Amniotic epithelial cell (primary cell): ENCODE measurements around the gene TRMT2A.
A peak's percentile ranks its signal among the peaks of the same experiment; 100 is the strongest.

Experiments
- DNase-seq: peaks from one replicate; pipeline ENCODE4 v3.0.0-alpha.2; 2010; ENCODE audit warnings: low read depth

The TRMT2A gene

GRCh38 chr22:20132686-20133246 lies 15.7 kb upstream of the TRMT2A start:
- no peak for DNase-seq

GRCh38 chr22:20131859-20132685 lies 15.0 kb upstream of the TRMT2A start:
- peak; percentile 17 for DNase-seq

GRCh38 chr22:20131597-20131858 lies 14.5 kb upstream of the TRMT2A start, which contains the start of gene ZDHHC8:
ZDHHC8 (plus strand) TSS chr22:20131804; CDS start chr22:20131948, 144 bp downstream.
- no peak for DNase-seq

GRCh38 chr22:20130731-20131596 lies 13.9 kb upstream of the TRMT2A start:
- peak; percentile 78 for DNase-seq

DNA sequence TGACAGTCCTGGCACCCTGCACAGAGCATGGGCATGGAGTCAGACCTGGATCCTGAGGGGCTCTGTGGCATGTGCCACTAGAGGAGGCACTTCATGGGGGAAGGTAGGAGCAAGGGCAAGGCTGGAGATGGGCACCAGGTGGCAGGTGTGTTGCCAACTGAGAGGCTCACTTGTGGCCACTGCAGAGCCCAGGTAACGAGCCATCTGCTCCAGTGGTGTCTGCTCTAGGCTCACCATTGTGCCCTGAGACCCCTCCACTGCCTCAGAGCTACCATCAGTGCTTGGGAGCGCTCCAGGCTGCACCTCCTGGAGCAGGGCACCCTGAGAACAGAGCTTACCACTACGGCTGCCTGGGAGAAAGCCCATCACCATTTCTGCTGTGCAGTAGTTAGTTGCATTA lies 13.3 kb upstream of the TRMT2A start:
- DNase-seq = no peak

GRCh38 chr22:20129747-20130014 lies 12.7 kb upstream of the TRMT2A start:
- no peak for DNase-seq

- peak; percentile 40 for DNase-seq
These were observed 12.1 kb upstream of the TRMT2A start for GRCh38 chr22:20128902-20129746.

GRCh38 chr22:20128619-20128901 lies 11.5 kb upstream of the TRMT2A start:
- no peak for DNase-seq

GRCh38 chr22:20127869-20128618 lies 11.0 kb upstream of the TRMT2A start:
- no peak for DNase-seq

GRCh38 chr22:20127318-20127868 lies 10.4 kb upstream of the TRMT2A start:
- no peak for DNase-seq

- no peak for DNase-seq
These were observed 9.4 kb upstream of the TRMT2A start for GRCh38 chr22:20126284-20127029.

- DNase-seq = no peak
These were observed 8.5 kb upstream of the TRMT2A start for GRCh38 chr22:20125201-20126174.

GRCh38 chr22:20124083-20124787 lies 7.2 kb upstream of the TRMT2A start:
- DNase-seq = no peak

DNA sequence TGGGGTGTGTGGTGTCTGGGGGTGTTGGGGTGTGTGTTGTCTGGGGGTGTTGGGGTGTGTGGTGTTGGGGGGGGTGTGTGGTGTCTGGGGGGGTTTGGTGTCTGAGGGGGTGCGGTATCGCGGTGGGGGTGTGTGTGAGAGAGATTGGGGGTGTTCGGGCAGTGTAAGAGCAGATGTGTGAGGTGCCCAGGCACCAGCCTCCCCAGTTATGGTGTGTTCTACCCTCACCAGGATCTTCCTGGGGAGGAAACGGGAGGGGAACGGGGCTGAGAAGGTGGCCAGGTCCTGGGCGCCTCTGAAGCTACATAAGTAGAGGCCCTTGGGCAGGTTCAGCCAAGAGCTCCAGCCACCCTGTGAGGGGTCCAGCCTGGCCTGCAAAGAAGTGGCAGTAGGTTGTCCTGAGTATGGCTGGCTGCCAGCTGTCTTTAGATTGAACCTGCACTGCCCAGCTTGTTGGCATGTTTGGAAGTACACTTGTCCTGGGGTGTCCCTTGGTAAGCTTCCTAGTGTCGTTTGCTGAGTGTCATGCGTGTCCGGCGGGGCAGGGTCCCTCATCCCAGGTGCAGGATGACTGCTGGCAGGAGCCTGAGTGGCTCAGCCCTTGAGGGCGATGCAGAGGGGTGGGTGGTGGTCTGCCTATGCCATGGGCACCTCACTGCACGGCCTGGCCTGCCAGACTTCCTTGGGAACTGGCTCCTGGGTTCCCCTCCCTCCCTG lies 6.5 kb upstream of the TRMT2A start:
- no peak for DNase-seq

- no peak for DNase-seq
These were observed 4.9 kb upstream of the TRMT2A start for GRCh38 chr22:20121856-20122415.

DNA sequence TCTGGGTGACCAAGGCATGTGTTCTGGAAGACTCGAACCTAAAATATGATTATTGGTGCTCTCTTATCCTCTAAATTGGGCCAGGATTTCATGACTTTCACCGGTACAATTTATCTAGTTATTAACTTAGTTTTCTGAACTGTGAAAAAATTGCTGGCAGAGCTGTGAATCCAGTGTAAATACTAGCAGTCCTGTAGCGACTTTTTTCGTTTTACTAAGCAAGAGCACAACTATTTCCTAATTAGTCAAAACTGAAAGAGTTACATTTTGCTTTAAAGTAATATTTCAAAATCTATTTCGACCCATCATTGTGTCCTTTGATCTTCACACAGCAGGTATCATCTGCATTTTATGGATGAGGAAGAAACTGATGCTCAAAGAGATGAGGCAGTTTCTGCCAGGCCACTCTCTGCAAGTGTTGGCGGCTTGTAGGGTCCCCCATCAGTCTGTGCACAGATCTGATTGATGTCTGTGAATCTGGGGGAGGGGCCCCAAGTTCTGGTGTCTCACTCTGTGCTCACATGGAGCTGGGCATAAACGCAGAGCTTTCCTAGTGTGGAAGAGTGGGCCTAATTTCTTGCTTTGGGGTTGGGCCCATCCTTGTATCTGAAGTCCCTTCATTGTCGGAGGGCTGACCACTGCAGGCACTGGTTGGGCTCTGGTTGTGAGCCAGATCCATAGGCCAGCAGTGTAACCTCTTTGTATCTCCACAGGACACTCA lies 1.4 kb upstream of the TRMT2A start:
- DNase-seq = no peak

DNA sequence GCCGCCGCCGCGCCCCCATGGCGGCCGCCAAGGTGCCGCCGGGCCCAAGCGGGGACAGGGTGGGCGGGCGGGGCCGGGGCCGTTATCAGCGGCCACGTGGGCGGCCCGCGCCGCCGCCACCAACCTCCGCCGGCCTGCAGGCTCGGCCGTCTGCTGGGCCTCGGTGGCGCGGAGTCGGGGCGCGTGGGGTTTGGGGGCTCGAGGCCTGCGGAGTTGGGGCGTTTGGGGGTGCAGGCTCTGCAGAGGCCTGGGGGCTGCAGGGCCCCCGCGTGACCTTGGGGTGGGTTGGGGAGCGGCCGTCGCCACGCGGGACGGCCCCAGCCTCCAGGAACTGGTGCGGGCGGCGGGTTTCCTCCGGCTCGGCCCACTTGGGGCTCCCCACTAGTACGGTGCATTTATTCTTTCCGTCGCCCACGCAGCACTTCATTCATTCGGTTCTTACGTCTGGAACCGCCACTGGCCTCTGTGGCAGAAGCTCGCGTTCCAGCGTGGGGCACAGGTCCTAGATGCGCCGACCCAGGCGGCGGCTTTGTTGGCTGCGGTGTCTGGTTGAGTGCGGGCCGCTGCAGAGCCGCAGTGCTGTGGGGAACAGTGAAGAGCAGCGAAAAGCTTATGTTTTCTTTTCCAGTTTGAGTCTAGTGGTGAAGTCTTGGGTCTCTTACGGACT lies 740 bp upstream of the TRMT2A start:
- DNase-seq = peak; percentile 13
